ENCODE measurements around the gene DMPK. TPM values are rescaled to one million over a fixed set of nuclear protein-coding genes. Genes with fewer than 3 reads are reported as not detected.
"Not testable (repeated sequence)": the region's sequence is repeated elsewhere in the genome, so short reads cannot be mapped to it uniquely, and the experiment has no call there.

Gene DMPK
- polyA plus RNA-seq, 3 donors from 2014 or later, result 0.34 to 2.7 (median 1.2) TPM

- not testable (repeated sequence) for H3K4me1 Mint-ChIP-seq, H3K9me3 Mint-ChIP-seq, H3K36me3 Mint-ChIP-seq, H3K4me3 Mint-ChIP-seq, DNase-seq, H3K27ac Mint-ChIP-seq
- peaks cover 0 to 11% (median 3%) of the 10 kb centered on the region in 3 donors for H3K27me3 Mint-ChIP-seq (ENCODE audit: low read depth in 3 of 3)
Measured at GRCh38 chr19:45751483-45751882, 30.8 kb downstream of the DMPK start.

DNA sequence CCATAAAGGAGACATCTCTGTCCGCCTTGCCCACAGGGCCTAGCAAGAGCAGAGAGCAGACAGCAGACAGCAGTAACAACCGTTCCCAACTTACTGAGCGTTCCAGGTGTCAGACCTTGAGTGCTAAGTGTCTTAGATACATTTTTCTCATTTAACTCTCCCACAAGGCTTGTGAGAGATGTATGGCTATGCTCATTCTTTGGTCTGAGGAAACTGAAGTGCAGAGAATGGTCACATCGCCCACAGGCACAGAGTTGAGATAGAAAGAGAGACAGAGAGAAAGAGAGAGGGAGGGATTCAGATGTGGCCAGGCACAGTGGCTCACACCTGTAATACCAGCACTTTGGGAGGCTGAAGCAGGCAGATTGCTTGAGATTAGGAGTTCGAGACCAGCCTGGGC, 34.8 kb downstream of the DMPK start:
- H3K27me3 Mint-ChIP-seq (ENCODE audit: low read depth in 3 of 3), result peaks cover 3 to 9% (median 5%) of the 10 kb centered on the region in 3 donors
- no peak for DNase-seq
- no peaks in the 10 kb centered on the region for H3K9me3 Mint-ChIP-seq
- H3K27ac Mint-ChIP-seq, result no peak overlapping the region
- H3K4me1 Mint-ChIP-seq, result no peaks in the 10 kb centered on the region
- no peak overlapping the region for H3K4me3 Mint-ChIP-seq
- no peaks in the 10 kb centered on the region for H3K36me3 Mint-ChIP-seq

DNA sequence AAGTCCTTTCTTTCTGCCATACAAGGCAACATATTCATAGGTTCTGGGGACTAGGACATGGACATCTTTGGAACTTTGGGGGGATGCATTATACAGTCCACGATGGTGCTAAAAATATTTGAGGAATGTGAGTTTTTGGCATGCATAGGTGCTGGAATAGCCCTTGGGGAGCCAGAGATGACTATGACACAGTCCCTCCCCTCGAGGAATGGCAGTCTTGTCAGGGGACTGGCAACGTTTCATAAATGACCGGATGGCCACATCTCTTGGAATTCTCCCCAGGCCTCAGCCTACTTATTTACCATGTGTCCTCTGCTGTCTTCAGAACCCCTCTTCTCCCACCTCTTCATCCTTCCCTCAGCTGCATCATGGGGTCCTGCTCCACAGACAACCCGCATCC, 35.4 kb downstream of the DMPK start:
- DNase-seq, result no peak
- H3K4me1 Mint-ChIP-seq, result no peaks in the 10 kb centered on the region
- H3K27ac Mint-ChIP-seq, result no peak overlapping the region
- H3K9me3 Mint-ChIP-seq, result no peaks in the 10 kb centered on the region
- no peak overlapping the region for H3K4me3 Mint-ChIP-seq
- peaks cover 6 to 8% (median 7%) of the 10 kb centered on the region in 3 donors for H3K27me3 Mint-ChIP-seq (ENCODE audit: low read depth in 3 of 3)
- no peaks in the 10 kb centered on the region for H3K36me3 Mint-ChIP-seq

GRCh38 chr19:45745606-45746005, 36.7 kb downstream of the DMPK start:
- peaks cover 6 to 8% (median 7%) of the 10 kb centered on the region in 3 donors for H3K27me3 Mint-ChIP-seq (ENCODE audit: low read depth in 3 of 3)

DNA sequence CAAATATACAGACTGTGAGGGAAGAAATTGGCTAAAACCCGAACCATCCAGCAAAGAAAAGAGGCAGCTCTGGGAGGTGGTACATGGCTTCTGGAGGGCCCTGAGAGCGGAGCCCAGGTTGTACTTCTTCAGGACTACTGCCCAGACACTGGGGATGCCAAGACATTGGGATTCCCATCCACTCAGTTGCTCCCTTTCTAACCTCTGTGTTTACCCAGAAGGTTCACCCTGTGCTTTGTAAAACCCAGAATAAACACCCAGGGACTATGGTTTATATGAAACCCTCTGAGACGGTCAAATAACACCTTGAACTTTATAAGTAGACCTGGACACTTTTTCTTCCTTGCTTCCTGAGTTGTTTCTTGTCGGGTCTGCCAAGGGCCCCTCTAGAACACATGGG, 39.3 kb downstream of the DMPK start:
- Mint-ChIP-seq H3K4me1 (no peaks in the 10 kb centered on the region), H3K36me3 (no peaks in the 10 kb centered on the region), H3K4me3 (no peak overlapping the region), H3K27ac (no peak overlapping the region), H3K27me3 (ENCODE audit: low read depth in 3 of 3) (peaks cover 7 to 8% (median 7%) of the 10 kb centered on the region in 3 donors), H3K9me3 (no peaks in the 10 kb centered on the region)
- no peak for DNase-seq

More at GRCh38 chr19:45745606-45746005, 36.7 kb downstream of the DMPK start:
- H3K36me3 Mint-ChIP-seq, result no peaks in the 10 kb centered on the region
- H3K9me3 Mint-ChIP-seq, result no peaks in the 10 kb centered on the region
- H3K4me1 Mint-ChIP-seq, result no peaks in the 10 kb centered on the region
- DNase-seq, result no peak
- no peak overlapping the region for H3K4me3 Mint-ChIP-seq
- H3K27ac Mint-ChIP-seq, result no peak overlapping the region

GRCh38 chr19:45739498-45740439, 42.5 kb downstream of the DMPK start:
- peaks cover 1 to 7% (median 5%) of the 10 kb centered on the region in 3 donors for H3K27me3 Mint-ChIP-seq (ENCODE audit: low read depth in 3 of 3)
- H3K4me1 Mint-ChIP-seq, result no peaks in the 10 kb centered on the region
- H3K4me3 Mint-ChIP-seq, result no peak overlapping the region
- H3K27ac Mint-ChIP-seq, result no peak overlapping the region
- H3K36me3 Mint-ChIP-seq, result no peaks in the 10 kb centered on the region
- DNase-seq, result no peak
- no peaks in the 10 kb centered on the region for H3K9me3 Mint-ChIP-seq

DNA sequence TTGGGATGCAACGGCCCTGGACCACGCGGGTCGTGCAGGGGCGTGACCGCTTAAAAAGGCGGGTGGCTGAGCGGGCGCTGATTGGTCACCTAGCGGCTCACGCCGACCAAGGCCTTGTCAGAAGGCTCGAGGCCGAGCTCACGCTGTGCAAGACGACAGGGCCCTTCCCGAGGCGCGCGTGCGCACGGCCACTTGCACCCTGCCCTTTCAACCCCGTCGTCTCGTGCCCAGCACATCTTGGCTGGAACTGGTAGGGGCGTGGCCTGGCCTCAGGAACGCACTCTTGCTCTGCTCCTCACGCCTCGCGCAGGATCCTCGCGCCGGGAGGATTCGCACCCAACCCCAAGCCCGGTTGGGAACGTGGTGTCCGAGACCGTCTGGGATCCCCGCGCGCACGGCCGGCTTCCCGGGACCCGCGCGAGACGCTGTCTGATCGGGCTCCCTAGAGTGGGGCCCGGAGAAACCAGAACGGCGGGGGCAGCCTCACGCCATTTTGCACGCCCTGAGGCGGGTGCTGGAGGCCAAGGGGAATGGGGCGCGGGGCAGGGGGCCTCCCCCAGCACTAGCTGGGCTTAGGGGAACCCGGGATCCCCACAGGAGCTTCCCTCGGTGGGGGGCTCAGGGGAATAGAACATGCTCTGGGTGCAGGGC, 49.0 kb downstream of the DMPK start, which contains the start of gene MEIOSIN:
Gene MEIOSIN (plus strand): TSS at position 280 of the 651 bp plus-strand sequence. CDS start 1,938 bp downstream, outside the sequence.
- H3K27me3 Mint-ChIP-seq (ENCODE audit: low read depth in 3 of 3), result peaks cover 0 to 3% (median 2%) of the 10 kb centered on the region in 3 donors
- DNase-seq, result no peak
- H3K4me1 Mint-ChIP-seq, result peaks cover 19 to 23% of the 10 kb centered on the region in 2 donors
- peaks cover 0 to under 1% (median 0%) of the 10 kb centered on the region in 3 donors for H3K36me3 Mint-ChIP-seq
- H3K27ac Mint-ChIP-seq, result no peak within 1 kb of the TSS
- no peaks in the 10 kb centered on the region for H3K9me3 Mint-ChIP-seq
- peak within 1 kb of the TSS in 2 of 5 donors; percentile 15 to 47 for H3K4me3 Mint-ChIP-seq

GRCh38 chr19:45730368-45731288, 51.7 kb downstream of the DMPK start, which contains the start of gene FBXO46:
Gene FBXO46 (minus strand): TSS chr19:45730896. CDS start chr19:45713495, 17,401 bp downstream.
- Mint-ChIP-seq H3K4me1 (peaks cover 22 to 35% of the 10 kb centered on the region in 2 donors), H3K27me3 (ENCODE audit: low read depth in 3 of 3) (peaks cover 0 to 2% (median 0%) of the 10 kb centered on the region in 3 donors), H3K4me3 (peak within 1 kb of the TSS; percentile 91 to 97 (median 93)), H3K36me3 (peaks cover 0 to 3% (median 0%) of the 10 kb centered on the region in 3 donors), H3K27ac (peak within 1 kb of the TSS; percentile 83 to 97 (median 91)), H3K9me3 (no peaks in the 10 kb centered on the region)
- peak; percentile 87 to 90 (median 88) for DNase-seq

GRCh38 chr19:45729800-45730290, 52.4 kb downstream of the DMPK start:
- Mint-ChIP-seq H3K36me3 (peaks cover 0 to 3% (median 0%) of the 10 kb centered on the region in 3 donors), H3K4me1 (peaks cover 22 to 35% of the 10 kb centered on the region in 2 donors), H3K9me3 (no peaks in the 10 kb centered on the region), H3K27ac (peak overlapping the region; percentile 75 to 97 (median 91)), H3K4me3 (peak overlapping the region; percentile 91 to 97 (median 93)), H3K27me3 (ENCODE audit: low read depth in 3 of 3) (peaks cover 0 to 2% (median 0%) of the 10 kb centered on the region in 3 donors)
- DNase-seq, result no peak

GRCh38 chr19:45728683-45729082, 53.6 kb downstream of the DMPK start:
- Mint-ChIP-seq H3K27ac (peak overlapping the region in 2 of 6 donors; percentile 55 to 62), H3K4me1 (peaks cover 25 to 40% of the 10 kb centered on the region in 2 donors), H3K4me3 (peak overlapping the region in 1 of 5 donors; percentile 10)
- H3K36me3 Mint-ChIP-seq; H3K9me3 Mint-ChIP-seq; DNase-seq; H3K27me3 Mint-ChIP-seq (ENCODE audit: low read depth in 3 of 3): not testable (repeated sequence)

DNA sequence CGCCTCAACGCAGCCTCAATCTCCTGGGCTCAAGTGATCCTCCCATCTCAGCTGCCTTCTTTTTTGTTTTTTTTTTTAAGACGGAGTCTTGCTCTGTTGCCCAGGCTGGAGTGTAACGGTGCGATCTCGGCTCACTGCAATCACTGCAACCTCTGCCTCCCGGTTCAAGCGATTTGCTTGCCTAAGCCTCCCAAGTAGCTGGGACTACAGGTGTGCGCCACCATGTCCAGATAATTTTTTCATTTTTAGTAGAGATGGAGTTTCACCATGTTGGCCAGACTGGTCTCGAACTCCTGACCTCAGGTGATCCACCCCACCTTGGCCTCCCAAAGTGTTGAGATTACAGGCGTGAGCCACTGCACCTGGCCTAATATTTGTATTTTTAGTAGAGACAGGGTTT, 62.2 kb downstream of the DMPK start:
- not testable (repeated sequence) for DNase-seq; H3K4me3 Mint-ChIP-seq; H3K9me3 Mint-ChIP-seq; H3K27me3 Mint-ChIP-seq (ENCODE audit: low read depth in 3 of 3)
- peak overlapping the region in 2 of 6 donors; percentile 17 to 74 for H3K27ac Mint-ChIP-seq
- H3K4me1 Mint-ChIP-seq, result peaks cover 33 to 44% of the 10 kb centered on the region in 2 donors
- peaks cover 4 to 12% (median 9%) of the 10 kb centered on the region in 3 donors for H3K36me3 Mint-ChIP-seq

Measured in immature natural killer cell (primary cell).